Tibial nerve (tissue), 4 donors: ENCODE results near the gene ATP5MG.

Experiments used
- CTCF ChIP-seq, 5 experiments: fragments of 200-600 bp in 3 of 5; fragments of 450-650 bp in 2 of 5; sonication (generic) in 3 of 5; IDR thresholded peaks; one replicate each; pipeline ENCODE4 v1.5.1; 2016 to 2019; ENCODE audit warnings: antibody characterized with exemption in 5 of 5, mild to moderate bottlenecking in 3 of 5, moderate library complexity in 2 of 5
- EP300 ChIP-seq, 2 donors: sonication (generic); formaldehyde crosslinking; IDR thresholded peaks; one replicate each; pipeline ENCODE4 v1.6.1; 2017; ENCODE audit warnings: antibody characterized with exemption in 2 of 2, mild to moderate bottlenecking in 1 of 2

- TF ChIP-seq CTCF (IDR thresholded peaks at IDR 0.05) (no peak), EP300 (IDR thresholded peaks at IDR 0.05) (no peak)
Measured at GRCh38 chr11:118412921-118413320, 11.5 kb downstream of the ATP5MG start.
